Measurements from ENCODE around the gene ZGLP1.

The ZGLP1 gene

GRCh38 chr19:10274589-10274988 is 35.0 kb downstream of the ZGLP1 start:
- ATAC-seq (ENCODE audit: insufficient read depth, low read depth) (no peak), DNase-seq (no peak)
- Histone ChIP-seq H3K27me3 (ENCODE audit: insufficient read depth, low read length, poor library complexity) (peaks cover 5% of the 10 kb centered on the region), H3K36me3 (ENCODE audit: insufficient read depth, low read length) (peaks cover 5% of the 10 kb centered on the region; the same call in 1 of the 2 replicates), H3K4me2 (ENCODE audit: insufficient read depth, low read length) (no peak overlapping the region), H2AFZ (ENCODE audit: low read depth, low read length) (no peak overlapping the region), H3K4me3 (ENCODE audit: low read depth in 1 of 2, low read length in 2 of 2) (no peak overlapping the region), H4K20me1 (ENCODE audit: insufficient read depth, low read length) (no peaks in the 10 kb centered on the region), H3K79me2 (ENCODE audit: insufficient read depth, low read length) (no peaks in the 10 kb centered on the region), H3K9ac (ENCODE audit: low read depth, low read length) (no peak overlapping the region), H3K9me3 (ENCODE audit: insufficient read depth, low read length, severe bottlenecking) (no peaks in the 10 kb centered on the region), H3K27ac (ENCODE audit: low read length) (no peak overlapping the region), H3K4me1 (ENCODE audit: insufficient read depth, low read length) (peaks cover 30% of the 10 kb centered on the region)
- no peak for TF ChIP-seq EZH2 (IDR thresholded peaks at IDR 0.05; ENCODE audit: borderline replicate concordance, low read depth, low read length, severe bottlenecking)
- no peak for TF ChIP-seq CTCF (IDR thresholded peaks at IDR 0.05; ENCODE audit: borderline replicate concordance, extremely low read depth, low read length, poor library complexity, severe bottlenecking)

GRCh38 chr19:10271543-10272086 is 38.0 kb downstream of the ZGLP1 start:
- Histone ChIP-seq H3K9ac (ENCODE audit: low read depth, low read length) (peak overlapping the region; percentile 58), H4K20me1 (ENCODE audit: insufficient read depth, low read length) (no peaks in the 10 kb centered on the region), H3K4me1 (ENCODE audit: insufficient read depth, low read length) (peaks cover 32% of the 10 kb centered on the region), H3K4me3 (ENCODE audit: low read depth in 1 of 2, low read length in 2 of 2) (peak overlapping the region in 1 of 2 experiments; percentile 70; a peak in 3 of 4 replicates), H3K79me2 (ENCODE audit: insufficient read depth, low read length) (no peaks in the 10 kb centered on the region), H3K27ac (ENCODE audit: low read length) (peak overlapping the region; percentile 65), H3K36me3 (ENCODE audit: insufficient read depth, low read length) (peaks cover 5% of the 10 kb centered on the region; the same call in 1 of the 2 replicates), H3K27me3 (ENCODE audit: insufficient read depth, low read length, poor library complexity) (peaks cover 5% of the 10 kb centered on the region), H3K4me2 (ENCODE audit: insufficient read depth, low read length) (peak overlapping the region; percentile 70), H2AFZ (ENCODE audit: low read depth, low read length) (peak overlapping the region; percentile 89), H3K9me3 (ENCODE audit: insufficient read depth, low read length, severe bottlenecking) (no peaks in the 10 kb centered on the region)
- TF ChIP-seq CTCF (IDR thresholded peaks at IDR 0.05; ENCODE audit: borderline replicate concordance, extremely low read depth, low read length, poor library complexity, severe bottlenecking) (no peak), EZH2 (IDR thresholded peaks at IDR 0.05; ENCODE audit: borderline replicate concordance, low read depth, low read length, severe bottlenecking) (no peak)
- DNase-seq (no peak), ATAC-seq (ENCODE audit: insufficient read depth, low read depth) (no peak)

DNA sequence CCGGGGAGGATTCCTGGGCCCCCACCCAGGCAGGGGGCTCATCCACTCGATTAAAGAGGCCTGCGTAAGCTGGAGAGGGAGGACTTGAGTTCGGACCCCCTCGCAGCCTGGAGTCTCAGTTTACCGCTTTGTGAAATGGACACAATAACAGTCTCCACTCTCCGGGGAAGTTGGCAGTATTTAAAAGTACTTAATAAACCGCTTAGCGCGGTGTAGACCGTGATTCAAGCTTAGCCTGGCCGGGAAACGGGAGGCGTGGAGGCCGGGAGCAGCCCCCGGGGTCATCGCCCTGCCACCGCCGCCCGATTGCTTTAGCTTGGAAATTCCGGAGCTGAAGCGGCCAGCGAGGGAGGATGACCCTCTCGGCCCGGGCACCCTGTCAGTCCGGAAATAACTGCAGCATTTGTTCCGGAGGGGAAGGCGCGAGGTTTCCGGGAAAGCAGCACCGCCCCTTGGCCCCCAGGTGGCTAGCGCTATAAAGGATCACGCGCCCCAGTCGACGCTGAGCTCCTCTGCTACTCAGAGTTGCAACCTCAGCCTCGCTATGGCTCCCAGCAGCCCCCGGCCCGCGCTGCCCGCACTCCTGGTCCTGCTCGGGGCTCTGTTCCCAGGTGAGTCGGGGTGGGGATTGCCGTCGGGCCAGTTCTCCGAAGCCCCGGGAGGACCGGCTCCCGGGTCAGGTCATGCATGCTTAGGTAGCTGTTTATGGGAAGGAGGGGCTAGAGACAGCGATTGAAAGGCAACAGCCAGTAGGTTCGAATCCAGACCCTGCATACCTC is 38.8 kb downstream of the ZGLP1 start, which contains the start of gene ICAM1:
Gene ICAM1 (plus strand): TSS at position 505 of the 779 bp plus-strand sequence. CDS start 40 bp downstream, at position 545.
- Histone ChIP-seq H3K79me2 (ENCODE audit: insufficient read depth, low read length) (no peaks in the 10 kb centered on the region), H3K9ac (ENCODE audit: low read depth, low read length) (peak within 1 kb of the TSS; percentile 58), H3K4me3 (ENCODE audit: low read depth in 1 of 2, low read length in 2 of 2) (peak within 1 kb of the TSS; percentile 26 to 70), H3K36me3 (ENCODE audit: insufficient read depth, low read length) (peaks cover 5% of the 10 kb centered on the region; the same call in 1 of the 2 replicates), H2AFZ (ENCODE audit: low read depth, low read length) (peak within 1 kb of the TSS; percentile 89), H4K20me1 (ENCODE audit: insufficient read depth, low read length) (no peaks in the 10 kb centered on the region), H3K27me3 (ENCODE audit: insufficient read depth, low read length, poor library complexity) (peaks cover 5% of the 10 kb centered on the region), H3K4me2 (ENCODE audit: insufficient read depth, low read length) (peak within 1 kb of the TSS; percentile 70), H3K9me3 (ENCODE audit: insufficient read depth, low read length, severe bottlenecking) (no peaks in the 10 kb centered on the region), H3K4me1 (ENCODE audit: insufficient read depth, low read length) (peaks cover 32% of the 10 kb centered on the region), H3K27ac (ENCODE audit: low read length) (peak within 1 kb of the TSS; percentile 65)
- DNase-seq, result peak; percentile 80
- ATAC-seq (ENCODE audit: insufficient read depth, low read depth), result peak; percentile 91
- peak; percentile 24 for TF ChIP-seq CTCF (IDR thresholded peaks at IDR 0.05; ENCODE audit: borderline replicate concordance, extremely low read depth, low read length, poor library complexity, severe bottlenecking)
- no peak for TF ChIP-seq EZH2 (IDR thresholded peaks at IDR 0.05; ENCODE audit: borderline replicate concordance, low read depth, low read length, severe bottlenecking)

All from DND-41 (cell line).